Panc1 (cell line): ENCODE results near the gene RCL1. TPM values are rescaled to one million over a fixed set of nuclear protein-coding genes. Genes with fewer than 3 reads are reported as not detected.

Experiments
- ATAC-seq: fragments of 200-7000 bp; cut with Tn5 transposase; 2 replicates; pipeline ENCODE4 v1.9.1; 2020; ENCODE audit warnings: mild to moderate bottlenecking, moderate library complexity
- BruUV-seq: library from RNA; stranded (reverse); fragments of 400-500 nt; replicated peaks from 2 replicates; lab custom pipeline; 2021; lab: Mats Ljungman, UMichigan
- CTCF ChIA-PET: fragments of 300-600 bp; sonication (Branson Sonifier 250); formaldehyde crosslinking; loops from one replicate; lab custom pipeline; 2022; ENCODE audit warnings: antibody characterized with exemption; lab: Charles Lee
- POLR2A ChIA-PET: fragments of 300-600 bp; sonication (Branson Sonifier 250); formaldehyde crosslinking; loops from one replicate; lab custom pipeline; 2022; ENCODE audit warnings: antibody characterized with exemption; lab: Charles Lee
- DNase-seq: peaks from one replicate; pipeline ENCODE4 v3.0.0-alpha.2; 2010; ENCODE audit warnings: low read depth, low spot score
- H3K27ac ChIP-seq: 2 replicates; pipeline ENCODE4 v1.5.1; 2011; ENCODE audit warnings: mild to moderate bottlenecking, low read length, inconsistent platforms
- H3K27me3 ChIP-seq: fragments of 200-500 bp; sonication (Bioruptor generic); 2 replicates; pipeline ENCODE4 v1.6.0; 2014; ENCODE audit warnings: low read length, inconsistent platforms; ENCODE audit not compliant: control insufficient read depth, insufficient read depth
- H3K36me3 ChIP-seq: fragments of 200-500 bp; sonication (Bioruptor generic); 2 replicates; pipeline ENCODE4 v1.5.1; 2014; ENCODE audit warnings: inconsistent platforms, mild to moderate bottlenecking, low read length, moderate library complexity; ENCODE audit not compliant: control insufficient read depth, insufficient read depth
- H3K4me1 ChIP-seq: 2 replicates; pipeline ENCODE4 v1.5.1; 2011; ENCODE audit warnings: inconsistent platforms, mild to moderate bottlenecking, low read length, moderate library complexity; ENCODE audit not compliant: control insufficient read depth, insufficient read depth
- H3K4me3 ChIP-seq, 2 experiments: 2 replicates each; pipeline ENCODE4 v1.5.1; 2011 to 2012; ENCODE audit warnings: low read depth in 2 of 2, low read length in 2 of 2, mild to moderate bottlenecking in 2 of 2, inconsistent platforms in 1 of 2, moderate library complexity in 1 of 2
- H3K9me3 ChIP-seq: fragments of 200-500 bp; sonication (Bioruptor generic); 2 replicates; pipeline ENCODE4 v1.5.1; 2014; ENCODE audit warnings: low read depth, mild to moderate bottlenecking, inconsistent platforms, low read length, moderate library complexity; ENCODE audit not compliant: control insufficient read depth, insufficient read depth
- POLR2AphosphoS5 ChIP-seq: IDR thresholded peaks from 2 replicates; pipeline ENCODE4 v1.6.1; 2012; ENCODE audit warnings: mild to moderate bottlenecking, low read depth, low read length, moderate library complexity
- SIN3A ChIP-seq: IDR thresholded peaks from 2 replicates; pipeline ENCODE4 v1.6.1; 2012; ENCODE audit warnings: low read depth, mild to moderate bottlenecking, low read length, moderate library complexity, borderline replicate concordance; ENCODE audit not compliant: insufficient read depth
- TCF7L2 ChIP-seq: IDR thresholded peaks from 2 replicates; pipeline ENCODE4 v1.6.1; 2011; ENCODE audit warnings: mild to moderate bottlenecking, low read depth, low read length, inconsistent platforms
- in situ Hi-C: cut with HindIII; loops from 2 replicates; pipeline ENCODE4 v1.10.0; 2016; ENCODE audit warnings: low sequenced_read_pairs, low pct_unique_long_range_greater_than_20kb
- intact Hi-C: fragments of 100-400 bp; cut with micrococcal nuclease; formaldehyde crosslinking; loops from one replicate; pipeline ENCODE4 v1.10.0; 2022; ENCODE audit not compliant: unreplicated experiment
- total RNA-seq: library from RNA; stranded (reverse); gene quantifications from one replicate; pipeline ENCODE4 v1.2.1, GENCODE V29; 2021; ENCODE audit not compliant: unreplicated experiment
- TF ChIP-seq, protein P1 (sequence below), 2 experiments: IDR thresholded peaks; 2 replicates each; pipeline ENCODE4 v1.6.1; 2011 to 2012; ENCODE audit warnings: low read depth in 2 of 2, control low read depth in 1 of 2, low read length in 1 of 2, mild to moderate bottlenecking in 1 of 2, moderate library complexity in 1 of 2; ENCODE audit not compliant: insufficient read depth in 1 of 2
- TF ChIP-seq, protein P2 (sequence below): fragments of 450-650 bp; IDR thresholded peaks from 2 replicates; pipeline ENCODE4 v1.5.1; 2017; ENCODE audit warnings: mild to moderate bottlenecking

The RCL1 gene
- total RNA-seq, 1 experiment from 2014 or later: 11.2 TPM

DNA sequence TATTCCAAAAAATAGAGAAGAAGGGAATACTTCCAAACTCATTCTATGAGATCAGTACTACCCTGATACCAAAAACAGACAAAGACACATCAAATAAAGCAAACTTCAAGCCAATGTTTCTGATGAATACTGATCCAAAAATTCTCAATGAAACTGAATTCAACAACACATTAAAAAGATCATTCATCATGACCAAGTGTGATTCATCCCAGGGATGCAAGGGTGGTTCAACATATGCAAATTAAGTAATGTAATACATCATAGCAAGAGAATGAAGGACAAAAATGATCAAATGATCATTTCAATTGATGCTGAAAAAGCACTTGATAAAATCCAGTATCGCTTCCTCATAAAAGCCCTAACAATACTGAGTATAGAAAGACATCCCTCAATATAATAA, 4.9 kb upstream of the RCL1 start:
- intact Hi-C loops (no loop called here), in situ Hi-C loops (no loop called here)
- H3K27ac ChIP-seq: no peak overlapping the region
- H3K36me3 ChIP-seq: no peaks in the 10 kb centered on the region
- POLR2A ChIA-PET: no interaction called here
- ATAC-seq (no peak), DNase-seq (no peak)
- TF ChIP-seq SIN3A (no peak), TCF7L2 (no peak), POLR2AphosphoS5 (no peak)
- TF ChIP-seq, protein P1, sequence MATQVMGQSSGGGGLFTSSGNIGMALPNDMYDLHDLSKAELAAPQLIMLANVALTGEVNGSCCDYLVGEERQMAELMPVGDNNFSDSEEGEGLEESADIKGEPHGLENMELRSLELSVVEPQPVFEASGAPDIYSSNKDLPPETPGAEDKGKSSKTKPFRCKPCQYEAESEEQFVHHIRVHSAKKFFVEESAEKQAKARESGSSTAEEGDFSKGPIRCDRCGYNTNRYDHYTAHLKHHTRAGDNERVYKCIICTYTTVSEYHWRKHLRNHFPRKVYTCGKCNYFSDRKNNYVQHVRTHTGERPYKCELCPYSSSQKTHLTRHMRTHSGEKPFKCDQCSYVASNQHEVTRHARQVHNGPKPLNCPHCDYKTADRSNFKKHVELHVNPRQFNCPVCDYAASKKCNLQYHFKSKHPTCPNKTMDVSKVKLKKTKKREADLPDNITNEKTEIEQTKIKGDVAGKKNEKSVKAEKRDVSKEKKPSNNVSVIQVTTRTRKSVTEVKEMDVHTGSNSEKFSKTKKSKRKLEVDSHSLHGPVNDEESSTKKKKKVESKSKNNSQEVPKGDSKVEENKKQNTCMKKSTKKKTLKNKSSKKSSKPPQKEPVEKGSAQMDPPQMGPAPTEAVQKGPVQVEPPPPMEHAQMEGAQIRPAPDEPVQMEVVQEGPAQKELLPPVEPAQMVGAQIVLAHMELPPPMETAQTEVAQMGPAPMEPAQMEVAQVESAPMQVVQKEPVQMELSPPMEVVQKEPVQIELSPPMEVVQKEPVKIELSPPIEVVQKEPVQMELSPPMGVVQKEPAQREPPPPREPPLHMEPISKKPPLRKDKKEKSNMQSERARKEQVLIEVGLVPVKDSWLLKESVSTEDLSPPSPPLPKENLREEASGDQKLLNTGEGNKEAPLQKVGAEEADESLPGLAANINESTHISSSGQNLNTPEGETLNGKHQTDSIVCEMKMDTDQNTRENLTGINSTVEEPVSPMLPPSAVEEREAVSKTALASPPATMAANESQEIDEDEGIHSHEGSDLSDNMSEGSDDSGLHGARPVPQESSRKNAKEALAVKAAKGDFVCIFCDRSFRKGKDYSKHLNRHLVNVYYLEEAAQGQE (IDR thresholded peaks at IDR 0.05; ENCODE audit: insufficient read depth in 1 of 2, low read depth in 2 of 2, low read length in 1 of 2): no peak
- TF ChIP-seq, protein P2, sequence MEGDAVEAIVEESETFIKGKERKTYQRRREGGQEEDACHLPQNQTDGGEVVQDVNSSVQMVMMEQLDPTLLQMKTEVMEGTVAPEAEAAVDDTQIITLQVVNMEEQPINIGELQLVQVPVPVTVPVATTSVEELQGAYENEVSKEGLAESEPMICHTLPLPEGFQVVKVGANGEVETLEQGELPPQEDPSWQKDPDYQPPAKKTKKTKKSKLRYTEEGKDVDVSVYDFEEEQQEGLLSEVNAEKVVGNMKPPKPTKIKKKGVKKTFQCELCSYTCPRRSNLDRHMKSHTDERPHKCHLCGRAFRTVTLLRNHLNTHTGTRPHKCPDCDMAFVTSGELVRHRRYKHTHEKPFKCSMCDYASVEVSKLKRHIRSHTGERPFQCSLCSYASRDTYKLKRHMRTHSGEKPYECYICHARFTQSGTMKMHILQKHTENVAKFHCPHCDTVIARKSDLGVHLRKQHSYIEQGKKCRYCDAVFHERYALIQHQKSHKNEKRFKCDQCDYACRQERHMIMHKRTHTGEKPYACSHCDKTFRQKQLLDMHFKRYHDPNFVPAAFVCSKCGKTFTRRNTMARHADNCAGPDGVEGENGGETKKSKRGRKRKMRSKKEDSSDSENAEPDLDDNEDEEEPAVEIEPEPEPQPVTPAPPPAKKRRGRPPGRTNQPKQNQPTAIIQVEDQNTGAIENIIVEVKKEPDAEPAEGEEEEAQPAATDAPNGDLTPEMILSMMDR: no peak
- no peaks in the 10 kb centered on the region for H3K27me3 ChIP-seq
- H3K4me1 ChIP-seq: no peaks in the 10 kb centered on the region
- no peaks in the 10 kb centered on the region for H3K9me3 ChIP-seq
- H3K4me3 ChIP-seq: no peak overlapping the region
- CTCF ChIA-PET: no interaction called here
- no TSS peak for BruUV-seq

DNA sequence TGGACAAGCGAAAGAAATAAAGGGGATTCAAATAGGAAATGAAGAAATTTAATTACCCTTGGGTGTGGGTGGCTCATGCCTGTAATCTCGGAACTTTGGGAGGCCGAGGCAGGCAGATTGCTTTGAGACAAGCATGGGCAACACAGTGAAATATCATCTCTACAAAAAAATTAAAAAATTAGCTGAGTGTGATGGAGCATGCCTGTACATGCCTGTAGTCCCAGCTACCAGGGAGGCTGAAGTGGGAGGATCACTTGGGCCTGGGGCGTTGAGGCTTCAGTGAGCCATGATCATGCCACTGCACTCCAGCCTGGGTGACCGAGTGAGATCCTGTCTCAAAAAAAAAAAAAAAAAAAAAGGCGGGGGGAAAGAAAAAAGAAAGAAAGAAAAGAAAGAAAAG, 4.0 kb upstream of the RCL1 start:
- H3K4me1 ChIP-seq: no peaks in the 10 kb centered on the region
- no peak overlapping the region for H3K27ac ChIP-seq
- TF ChIP-seq, protein P2: no peak
- TF ChIP-seq SIN3A (no peak), POLR2AphosphoS5 (no peak), TCF7L2 (no peak)
- TF ChIP-seq, protein P1 (IDR thresholded peaks at IDR 0.05; ENCODE audit: insufficient read depth in 1 of 2, low read depth in 2 of 2, low read length in 1 of 2): no peak
- H3K27me3 ChIP-seq: no peaks in the 10 kb centered on the region
- ChIA-PET CTCF (no interaction called here), POLR2A (no interaction called here)
- DNase-seq (no peak), ATAC-seq (no peak)
- no peaks in the 10 kb centered on the region for H3K9me3 ChIP-seq
- H3K36me3 ChIP-seq: no peaks in the 10 kb centered on the region; the same call in 1 of the 2 replicates
- no peak overlapping the region for H3K4me3 ChIP-seq
- no TSS peak for BruUV-seq
- intact Hi-C loops (no loop called here), in situ Hi-C loops (no loop called here)
